Measurements from ENCODE around the gene C1QB. TPM values are rescaled to one million over a fixed set of nuclear protein-coding genes. Genes with fewer than 3 reads are reported as not detected.

The C1QB gene
- total RNA-seq, 3 donors from 2014 or later: 0.43 to 0.65 (median 0.45) TPM

- H3K9me3 Mint-ChIP-seq: no peaks in the 10 kb centered on the region
- H3K4me1 Mint-ChIP-seq (ENCODE audit: low read depth): no peaks in the 10 kb centered on the region
- ATAC-seq: no peak
- no peak for DNase-seq
- H3K4me3 Mint-ChIP-seq: no peak overlapping the region
- peaks cover 43% of the 10 kb centered on the region for H3K27me3 Mint-ChIP-seq (ENCODE audit: low read depth)
- H3K36me3 Mint-ChIP-seq (ENCODE audit: insufficient read depth): no peaks in the 10 kb centered on the region
Measured at GRCh38 chr1:22625262-22625925, 27.6 kb upstream of the C1QB start.

- no peak for DNase-seq
- no peak for ATAC-seq
- Mint-ChIP-seq H3K9me3 (no peaks in the 10 kb centered on the region), H3K36me3 (ENCODE audit: insufficient read depth) (no peaks in the 10 kb centered on the region), H3K4me1 (ENCODE audit: low read depth) (no peaks in the 10 kb centered on the region), H3K27me3 (ENCODE audit: low read depth) (peaks cover 45% of the 10 kb centered on the region), H3K4me3 (no peak overlapping the region)
Measured at GRCh38 chr1:22626237-22627157, 26.5 kb upstream of the C1QB start.

GRCh38 chr1:22627331-22627730, 25.7 kb upstream of the C1QB start:
- H3K9me3 Mint-ChIP-seq: no peaks in the 10 kb centered on the region
- H3K36me3 Mint-ChIP-seq (ENCODE audit: insufficient read depth): no peaks in the 10 kb centered on the region
- DNase-seq (no peak), ATAC-seq (no peak)
- no peaks in the 10 kb centered on the region for H3K4me1 Mint-ChIP-seq (ENCODE audit: low read depth)
- peaks cover 47% of the 10 kb centered on the region for H3K27me3 Mint-ChIP-seq (ENCODE audit: low read depth)
- H3K4me3 Mint-ChIP-seq: no peak overlapping the region

- no peaks in the 10 kb centered on the region for H3K36me3 Mint-ChIP-seq (ENCODE audit: insufficient read depth)
- ATAC-seq (no peak), DNase-seq (no peak)
- H3K27me3 Mint-ChIP-seq (ENCODE audit: low read depth): peaks cover 45% of the 10 kb centered on the region
- no peaks in the 10 kb centered on the region for H3K4me1 Mint-ChIP-seq (ENCODE audit: low read depth)
- no peak overlapping the region for H3K4me3 Mint-ChIP-seq
- H3K9me3 Mint-ChIP-seq: no peaks in the 10 kb centered on the region
Measured at GRCh38 chr1:22628698-22629444, 24.2 kb upstream of the C1QB start.

GRCh38 chr1:22629886-22630285, 23.1 kb upstream of the C1QB start:
- no peak for DNase-seq
- H3K9me3 Mint-ChIP-seq: no peaks in the 10 kb centered on the region
- ATAC-seq: no peak
- H3K36me3 Mint-ChIP-seq (ENCODE audit: insufficient read depth): no peaks in the 10 kb centered on the region
- peaks cover 37% of the 10 kb centered on the region for H3K27me3 Mint-ChIP-seq (ENCODE audit: low read depth)
- no peaks in the 10 kb centered on the region for H3K4me1 Mint-ChIP-seq (ENCODE audit: low read depth)
- H3K4me3 Mint-ChIP-seq: no peak overlapping the region

- Mint-ChIP-seq H3K4me3 (no peak overlapping the region), H3K4me1 (ENCODE audit: low read depth) (no peaks in the 10 kb centered on the region), H3K9me3 (no peaks in the 10 kb centered on the region), H3K27me3 (ENCODE audit: low read depth) (peaks cover 20% of the 10 kb centered on the region), H3K36me3 (ENCODE audit: insufficient read depth) (no peaks in the 10 kb centered on the region)
- ATAC-seq: no peak
- DNase-seq: no peak
Measured at GRCh38 chr1:22633697-22634463, 19.2 kb upstream of the C1QB start.

GRCh38 chr1:22635436-22635835, 17.6 kb upstream of the C1QB start:
- H3K4me3 Mint-ChIP-seq: no peak overlapping the region

GRCh38 chr1:22636353-22636752, 16.7 kb upstream of the C1QB start, which contains the start of gene C1QA:
C1QA (plus strand) TSS chr1:22636628; CDS start chr1:22637617, 989 bp downstream.
- Mint-ChIP-seq H3K4me3 (no peak within 1 kb of the TSS), H3K36me3 (ENCODE audit: insufficient read depth) (no peaks in the 10 kb centered on the region), H3K27me3 (ENCODE audit: low read depth) (peaks cover 18% of the 10 kb centered on the region), H3K9me3 (no peaks in the 10 kb centered on the region), H3K4me1 (ENCODE audit: low read depth) (no peaks in the 10 kb centered on the region)
- no peak for ATAC-seq
- DNase-seq: no peak

More at GRCh38 chr1:22635436-22635835, 17.6 kb upstream of the C1QB start:
- ATAC-seq (no peak), DNase-seq (no peak)
- peaks cover 15% of the 10 kb centered on the region for H3K27me3 Mint-ChIP-seq (ENCODE audit: low read depth)
- no peaks in the 10 kb centered on the region for H3K9me3 Mint-ChIP-seq
- no peaks in the 10 kb centered on the region for H3K36me3 Mint-ChIP-seq (ENCODE audit: insufficient read depth)
- no peaks in the 10 kb centered on the region for H3K4me1 Mint-ChIP-seq (ENCODE audit: low read depth)

- no peaks in the 10 kb centered on the region for H3K4me1 Mint-ChIP-seq (ENCODE audit: low read depth)
- H3K27me3 Mint-ChIP-seq (ENCODE audit: low read depth): peaks cover 20% of the 10 kb centered on the region
- H3K4me3 Mint-ChIP-seq: no peak overlapping the region
- DNase-seq: no peak
- H3K36me3 Mint-ChIP-seq (ENCODE audit: insufficient read depth): no peaks in the 10 kb centered on the region
- no peak for ATAC-seq
- no peaks in the 10 kb centered on the region for H3K9me3 Mint-ChIP-seq
Measured at GRCh38 chr1:22636927-22637326, 16.1 kb upstream of the C1QB start.

GRCh38 chr1:22637907-22638445, 15.1 kb upstream of the C1QB start:
- H3K36me3 Mint-ChIP-seq (ENCODE audit: insufficient read depth): no peaks in the 10 kb centered on the region
- H3K4me3 Mint-ChIP-seq: no peak overlapping the region
- ATAC-seq (no peak), DNase-seq (no peak)
- H3K4me1 Mint-ChIP-seq (ENCODE audit: low read depth): no peaks in the 10 kb centered on the region
- no peaks in the 10 kb centered on the region for H3K9me3 Mint-ChIP-seq
- H3K27me3 Mint-ChIP-seq (ENCODE audit: low read depth): peaks cover 22% of the 10 kb centered on the region

- Mint-ChIP-seq H3K9me3 (no peaks in the 10 kb centered on the region), H3K36me3 (ENCODE audit: insufficient read depth) (no peaks in the 10 kb centered on the region), H3K27me3 (ENCODE audit: low read depth) (peaks cover 24% of the 10 kb centered on the region), H3K4me3 (no peak overlapping the region), H3K4me1 (ENCODE audit: low read depth) (no peaks in the 10 kb centered on the region)
- ATAC-seq: no peak
- no peak for DNase-seq
Measured at GRCh38 chr1:22638476-22639234, 14.4 kb upstream of the C1QB start.

- peaks cover 26% of the 10 kb centered on the region for H3K27me3 Mint-ChIP-seq (ENCODE audit: low read depth)
- H3K36me3 Mint-ChIP-seq (ENCODE audit: insufficient read depth): no peaks in the 10 kb centered on the region
- H3K9me3 Mint-ChIP-seq: no peaks in the 10 kb centered on the region
- no peaks in the 10 kb centered on the region for H3K4me1 Mint-ChIP-seq (ENCODE audit: low read depth)
- H3K4me3 Mint-ChIP-seq: no peak overlapping the region
- DNase-seq (no peak), ATAC-seq (no peak)
Measured at GRCh38 chr1:22639286-22639685, 13.8 kb upstream of the C1QB start.

GRCh38 chr1:22641247-22641646, 11.8 kb upstream of the C1QB start:
- ATAC-seq (no peak), DNase-seq (no peak)
- Mint-ChIP-seq H3K9me3 (no peaks in the 10 kb centered on the region), H3K36me3 (ENCODE audit: insufficient read depth) (no peaks in the 10 kb centered on the region), H3K27me3 (ENCODE audit: low read depth) (peaks cover 37% of the 10 kb centered on the region), H3K4me3 (no peak overlapping the region), H3K4me1 (ENCODE audit: low read depth) (no peaks in the 10 kb centered on the region)
